ENCODE data around the gene TOX2.

The TOX2 gene

DNA sequence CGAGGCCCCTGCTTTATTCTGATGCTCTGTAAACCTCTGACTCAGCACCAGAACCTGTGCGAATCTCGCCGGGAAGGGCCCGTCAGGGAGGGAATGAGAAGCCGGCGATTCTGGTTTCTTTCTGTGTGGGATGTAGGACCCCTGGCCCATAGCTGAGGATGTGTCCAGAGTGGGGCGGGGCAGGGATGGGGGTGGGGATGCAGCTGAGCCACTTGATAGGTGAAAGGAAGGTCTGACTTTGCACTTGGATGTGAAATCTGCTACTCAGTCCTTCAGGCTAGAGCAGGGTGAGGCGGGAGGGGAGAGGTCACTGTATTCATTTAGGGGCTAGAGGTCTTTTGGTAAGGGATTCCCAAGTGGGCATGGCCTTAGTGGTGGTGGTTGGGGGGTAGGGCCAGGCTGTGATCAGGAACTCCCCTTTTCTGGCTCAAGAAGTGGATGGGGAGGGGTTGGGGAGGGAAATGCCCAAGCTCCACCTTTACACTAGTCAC, 2.3 kb downstream of the TOX2 start:
- no peak for TF ChIP-seq CTCF (conservative IDR thresholded peaks at IDR 0.05)
- H3K27ac ChIP-seq: no peak overlapping the region

DNA sequence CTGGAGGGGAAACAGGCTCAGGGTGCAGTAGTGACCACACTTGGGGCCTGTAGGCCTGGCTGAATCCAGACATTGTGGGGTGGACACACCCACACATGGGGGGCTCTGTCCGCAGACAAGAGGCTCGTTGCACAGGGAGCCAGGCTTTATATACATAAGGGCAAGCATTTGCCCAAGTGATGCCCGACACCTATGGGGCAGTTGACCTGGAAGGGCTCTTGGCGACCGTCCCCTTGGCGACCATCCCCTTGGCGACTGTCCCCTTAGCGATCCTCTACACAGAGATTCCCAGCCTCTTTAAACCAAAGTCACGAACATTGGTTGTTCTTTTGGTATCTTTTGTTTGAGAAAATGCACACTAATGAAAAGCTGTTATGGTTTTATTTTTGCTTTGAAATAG, 2.7 kb downstream of the TOX2 start:
- no peak overlapping the region for H3K27ac ChIP-seq
- no peak for TF ChIP-seq CTCF (conservative IDR thresholded peaks at IDR 0.05)

DNA sequence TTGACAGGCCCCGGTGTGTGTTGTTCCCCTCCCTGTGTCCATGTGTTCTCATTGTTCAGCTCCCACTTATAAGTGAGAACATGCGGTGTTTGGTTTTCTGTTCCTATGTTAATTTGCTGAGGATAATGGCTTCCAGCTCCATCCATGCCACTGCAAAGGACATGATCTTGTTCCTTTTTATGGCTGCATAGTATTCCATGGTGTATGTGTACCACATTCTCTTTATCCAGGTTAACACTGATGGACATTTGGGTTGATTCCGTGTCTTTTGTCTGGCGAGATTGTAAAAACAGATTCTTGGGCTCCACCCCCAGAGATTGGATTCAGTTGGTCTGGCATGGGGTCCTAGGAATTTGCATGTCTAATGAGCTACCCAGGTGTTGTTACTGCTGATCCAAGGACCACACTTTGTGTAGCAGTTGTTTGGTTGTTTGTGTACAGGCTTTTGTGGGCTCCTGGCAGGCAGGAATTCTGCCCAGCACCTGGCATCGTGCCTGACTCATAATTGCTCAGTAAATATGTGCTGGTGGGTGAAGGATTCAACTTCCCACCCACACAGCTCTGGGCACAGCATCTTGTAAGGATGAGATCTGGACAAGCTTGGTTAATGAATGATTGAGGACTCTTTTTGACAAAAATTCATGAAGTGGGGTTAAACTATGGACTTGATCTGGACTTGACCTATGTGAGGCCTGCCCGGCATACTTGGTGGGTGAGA, 5.2 kb downstream of the TOX2 start:
- no peak for TF ChIP-seq CTCF (conservative IDR thresholded peaks at IDR 0.05)
- H3K27ac ChIP-seq: no peak overlapping the region

GRCh38 chr20:43920797-43921196, 6.1 kb downstream of the TOX2 start:
- no peak overlapping the region for H3K27ac ChIP-seq
- no peak for TF ChIP-seq CTCF (conservative IDR thresholded peaks at IDR 0.05)

DNA sequence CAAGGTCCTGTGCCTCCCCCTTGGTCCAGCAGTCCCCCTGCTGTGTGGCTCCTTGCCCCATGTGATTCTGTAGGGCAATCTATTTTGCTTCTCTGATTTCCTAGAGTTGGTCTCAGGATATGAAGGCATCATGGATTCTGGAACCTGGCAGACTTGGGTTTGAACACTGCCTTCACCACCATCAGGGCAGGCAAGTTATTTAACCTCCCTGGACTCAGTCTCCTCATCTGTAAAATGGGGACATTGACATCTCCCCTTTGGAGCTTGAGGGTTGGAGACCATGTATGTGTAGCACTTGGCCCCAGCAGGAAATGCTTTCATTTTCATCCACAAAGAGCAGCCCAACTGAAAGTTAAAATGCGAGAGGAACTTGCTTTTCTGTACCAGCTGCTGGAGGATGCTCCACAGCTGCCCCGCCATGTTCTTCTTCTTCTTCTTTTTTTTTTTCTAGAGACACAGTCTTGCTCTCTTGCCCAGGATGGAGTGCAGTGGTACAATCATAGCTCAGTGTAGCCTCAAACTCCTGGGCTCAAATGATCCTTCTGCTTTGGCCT, 6.7 kb downstream of the TOX2 start:
- no peak overlapping the region for H3K27ac ChIP-seq
- TF ChIP-seq CTCF (conservative IDR thresholded peaks at IDR 0.05): no peak

DNA sequence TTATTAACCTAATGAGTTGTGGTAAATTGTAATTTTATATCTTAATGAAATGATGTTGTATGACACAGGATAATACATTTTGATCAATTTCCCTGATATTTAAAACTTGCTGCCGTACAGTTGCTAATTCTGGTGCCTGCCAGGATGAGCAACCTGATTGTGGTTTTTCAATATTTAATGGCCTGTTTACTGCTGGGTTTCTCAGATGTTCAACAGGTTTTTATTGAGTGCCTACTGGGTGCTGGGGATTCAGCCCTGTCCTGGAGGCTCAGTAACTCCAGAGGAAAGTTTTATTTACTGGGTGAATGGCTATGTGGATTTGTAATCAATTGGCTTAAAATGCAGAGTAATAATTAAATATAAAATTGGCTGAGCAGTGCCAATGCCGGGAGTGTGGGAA, 8.0 kb downstream of the TOX2 start:
- TF ChIP-seq CTCF (conservative IDR thresholded peaks at IDR 0.05): no peak
- H3K27ac ChIP-seq: no peak overlapping the region

DNA sequence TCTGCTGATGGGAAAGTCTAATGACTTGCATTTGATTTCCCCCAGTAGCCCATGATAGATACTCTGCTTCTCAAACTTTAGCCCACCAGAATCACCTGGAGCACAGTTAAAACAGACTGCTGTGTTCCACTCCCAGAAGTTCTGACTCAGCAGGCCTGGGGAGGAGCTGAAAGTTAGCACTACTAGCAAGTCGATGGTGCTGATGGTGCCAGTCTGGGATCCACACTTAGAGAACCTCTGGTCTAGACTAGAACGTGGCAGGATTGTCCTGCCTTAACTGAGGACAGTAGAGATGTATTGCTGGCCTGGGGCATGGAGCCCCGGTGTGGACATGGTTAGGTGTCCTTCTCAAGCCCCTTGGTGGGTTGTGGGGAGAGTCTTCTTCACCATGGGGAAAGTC, 8.7 kb downstream of the TOX2 start:
- no peak overlapping the region for H3K27ac ChIP-seq
- no peak for TF ChIP-seq CTCF (conservative IDR thresholded peaks at IDR 0.05)

All from VCaP (cell line).